GM21360 (cell line): Measurements from ENCODE around the gene C16orf92.
"Not testable (repeated sequence)": the region's sequence is repeated elsewhere in the genome, so short reads cannot be mapped to it uniquely, and the experiment has no call there.

Experiments used
- ATAC-seq: cut with Tn5 transposase; IDR thresholded peaks from one replicate; pipeline ENCODE4 v1.9.1; 2021; ENCODE audit warnings: mild to moderate bottlenecking, moderate library complexity; ENCODE audit not compliant: unreplicated experiment

The C16orf92 gene

DNA sequence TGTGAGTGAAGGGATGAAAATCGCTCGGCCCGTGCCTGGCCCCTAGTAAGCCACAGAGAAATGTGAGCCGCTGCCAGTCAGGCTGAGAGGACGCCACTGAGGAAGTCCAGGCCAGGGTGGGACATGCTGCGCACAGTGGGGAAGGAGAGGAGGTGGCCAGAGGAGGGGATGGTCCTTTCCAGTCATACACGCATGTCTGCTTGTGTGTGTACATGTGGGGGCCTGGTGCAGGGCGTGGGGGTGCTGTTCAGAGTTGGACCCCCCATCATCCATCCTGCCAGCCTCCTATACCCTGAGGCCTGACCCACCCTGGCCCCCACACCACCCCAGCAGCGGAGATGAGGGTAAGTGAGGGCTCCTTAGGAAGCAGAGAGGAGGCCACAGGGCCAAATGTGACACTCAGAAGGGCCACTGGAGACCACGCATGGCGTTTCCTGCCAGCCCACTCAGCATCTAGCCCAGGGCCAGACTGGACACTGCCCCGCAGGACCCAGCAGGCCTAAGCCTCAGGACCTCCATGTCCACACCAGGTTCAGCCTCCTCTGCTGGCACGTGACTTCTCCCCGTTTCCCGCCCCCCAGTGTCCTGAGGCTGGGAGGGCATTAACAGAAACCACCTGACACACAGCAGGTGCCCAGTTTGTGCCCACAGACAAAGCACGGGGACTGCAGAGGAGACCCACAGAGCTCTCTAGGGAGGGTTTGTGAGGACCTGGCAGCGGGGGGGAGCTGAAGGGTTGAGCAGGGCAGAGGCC lies 19.2 kb upstream of the C16orf92 start:
- ATAC-seq, result no peak

DNA sequence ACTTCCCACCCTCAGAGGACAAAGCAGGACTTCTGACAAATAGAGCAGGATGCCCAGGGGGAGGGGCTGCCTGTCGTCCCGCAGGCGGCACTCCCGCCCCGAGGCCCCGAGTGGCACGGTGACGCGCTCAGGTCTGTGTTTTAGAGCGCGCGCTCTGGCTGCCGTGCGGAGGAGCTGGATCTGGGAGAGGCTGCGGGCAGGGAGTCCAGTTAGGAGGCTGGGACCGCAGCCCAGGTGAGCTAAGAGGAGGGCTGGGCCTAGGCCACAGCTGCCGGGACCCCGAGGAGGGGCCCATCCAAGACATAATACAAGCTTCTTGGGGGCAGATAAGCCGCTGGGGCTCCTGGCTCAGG lies 18.6 kb upstream of the C16orf92 start:
- ATAC-seq, result no peak

DNA sequence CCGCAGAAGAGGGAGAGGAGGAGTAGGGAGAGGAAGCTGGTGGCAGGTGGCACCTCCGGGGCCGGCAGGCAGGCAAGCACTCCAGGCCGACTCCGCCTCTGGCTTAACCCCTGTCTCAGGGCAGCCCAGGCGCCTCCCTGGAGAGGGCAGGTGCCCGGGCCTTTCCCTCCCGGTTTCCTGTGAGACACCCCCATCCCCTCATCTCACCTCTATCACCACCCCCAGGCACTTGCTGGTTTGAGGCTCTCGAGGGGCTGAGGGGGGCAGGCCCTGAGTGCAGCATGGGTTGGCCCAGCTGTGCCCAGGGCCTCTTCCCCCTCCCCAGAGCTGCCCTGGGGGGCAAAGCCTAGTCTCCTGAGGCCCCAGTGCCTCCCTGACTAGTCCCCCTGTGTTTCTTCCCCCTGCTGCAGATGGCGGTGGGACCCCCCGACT lies 18.2 kb upstream of the C16orf92 start:
- ATAC-seq, result no peak

DNA sequence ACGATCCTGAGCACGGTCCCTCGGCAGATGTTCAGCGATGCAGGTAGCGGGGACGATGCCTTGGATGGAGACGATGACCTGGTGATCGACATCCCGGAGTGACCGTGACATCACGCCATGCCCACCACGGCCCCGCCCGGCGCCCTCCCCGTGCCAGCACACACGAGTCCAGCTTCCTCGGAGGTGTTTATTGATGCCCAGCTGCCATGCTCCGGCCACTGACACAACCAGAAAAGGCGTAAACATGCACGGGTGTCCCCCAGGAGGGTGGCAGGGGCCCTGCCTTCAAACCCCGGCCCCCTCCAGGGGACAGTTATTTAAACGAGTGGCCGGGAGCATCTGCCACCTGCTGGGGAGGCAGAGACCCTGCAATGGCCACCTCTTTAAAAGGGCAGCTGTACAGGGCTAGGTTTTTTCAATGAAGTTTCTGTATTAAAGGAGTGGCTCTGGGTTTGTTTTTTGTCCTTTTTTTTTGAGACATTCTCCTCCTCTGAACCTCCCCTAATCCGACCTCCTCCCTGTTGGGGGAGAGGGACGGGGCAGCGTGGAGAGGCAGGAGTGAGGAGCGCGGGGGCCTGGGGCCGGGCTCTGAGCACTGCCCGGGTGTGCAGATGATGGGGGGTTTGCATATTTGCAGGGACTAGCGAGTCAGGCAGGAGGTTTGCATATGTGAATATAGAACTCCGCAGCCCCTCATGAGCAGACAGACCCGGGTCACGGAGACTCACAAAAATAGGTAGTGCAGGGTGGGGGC lies 17.5 kb upstream of the C16orf92 start:
- ATAC-seq, result no peak

DNA sequence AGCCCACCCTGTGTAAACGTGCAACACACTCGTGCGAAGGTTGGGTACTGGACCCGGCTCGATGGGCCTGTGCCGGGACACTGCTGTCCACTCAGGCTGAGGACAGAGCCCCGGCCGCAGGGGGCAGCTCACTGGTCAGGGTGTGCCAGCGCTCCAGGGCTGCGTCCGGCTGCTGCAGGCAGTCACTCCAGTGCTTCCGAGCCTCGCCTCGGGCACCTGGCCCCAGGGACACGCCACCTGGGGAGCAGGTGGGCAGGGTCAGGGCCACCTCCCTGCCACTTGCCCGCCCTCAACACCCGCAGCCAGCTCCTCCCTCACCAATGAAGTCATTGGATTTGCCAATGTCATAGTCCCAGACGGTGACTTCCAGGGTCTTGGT lies 16.9 kb upstream of the C16orf92 start:
- no peak for ATAC-seq

DNA sequence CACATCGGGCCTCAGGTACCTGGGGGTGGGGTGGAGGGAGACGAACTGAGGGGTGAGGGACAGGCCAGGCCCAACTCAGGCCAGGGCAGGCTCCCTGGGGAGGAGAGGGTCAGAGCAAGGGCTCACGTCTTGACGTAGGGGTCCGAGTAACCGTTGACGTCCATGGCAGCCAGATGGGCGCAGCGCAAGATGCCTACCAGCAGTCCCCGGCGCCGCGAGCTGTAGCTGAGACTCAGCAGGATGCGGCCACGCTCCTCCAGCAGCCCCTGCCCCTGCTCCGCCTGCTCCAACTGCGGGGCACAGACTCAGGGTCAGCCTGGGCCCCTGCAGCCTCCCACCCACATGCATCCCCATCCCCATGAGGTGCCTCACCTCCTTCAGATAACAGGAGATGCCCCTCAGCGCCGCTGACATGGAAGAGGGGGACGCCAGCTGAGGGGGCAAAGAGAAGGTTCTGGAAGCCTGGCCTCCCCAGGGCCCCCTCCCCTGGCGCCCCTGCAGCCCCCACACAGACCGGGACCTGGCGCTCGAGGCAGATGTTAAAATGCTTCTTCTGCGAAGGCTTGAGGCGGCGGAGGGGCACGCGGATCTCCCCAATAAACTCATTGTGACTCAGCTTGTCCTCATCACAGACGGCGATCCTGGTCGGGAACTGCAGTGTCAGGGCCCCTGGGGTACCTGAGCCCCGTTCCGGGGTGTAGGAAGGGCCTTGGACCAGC lies 16.2 kb upstream of the C16orf92 start:
- no peak for ATAC-seq

DNA sequence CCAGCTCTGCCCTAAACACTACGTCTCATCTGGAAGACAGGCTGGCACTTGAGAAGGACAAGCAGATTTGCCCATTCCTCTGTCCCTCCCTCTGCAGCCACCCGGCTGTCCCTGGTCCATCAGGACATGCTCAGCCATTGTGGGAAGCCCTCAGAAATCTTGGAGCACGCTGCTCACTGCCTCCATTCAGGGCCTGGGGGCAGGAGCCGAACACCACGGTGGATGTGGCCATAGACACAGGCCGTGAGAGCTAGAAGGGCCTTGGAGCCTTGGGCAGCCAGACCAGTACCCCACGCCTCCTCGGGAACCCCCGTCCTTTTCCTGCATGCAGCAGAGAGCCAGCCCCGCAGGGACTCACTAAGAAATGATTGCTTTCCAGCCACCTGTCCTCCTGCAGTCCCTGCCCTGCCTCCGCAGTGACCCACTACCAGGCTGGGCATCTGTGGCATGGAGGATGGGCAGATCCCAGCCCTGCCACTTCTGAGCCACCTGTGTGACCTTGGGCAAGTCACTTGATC lies 15.6 kb upstream of the C16orf92 start:
- no peak for ATAC-seq

DNA sequence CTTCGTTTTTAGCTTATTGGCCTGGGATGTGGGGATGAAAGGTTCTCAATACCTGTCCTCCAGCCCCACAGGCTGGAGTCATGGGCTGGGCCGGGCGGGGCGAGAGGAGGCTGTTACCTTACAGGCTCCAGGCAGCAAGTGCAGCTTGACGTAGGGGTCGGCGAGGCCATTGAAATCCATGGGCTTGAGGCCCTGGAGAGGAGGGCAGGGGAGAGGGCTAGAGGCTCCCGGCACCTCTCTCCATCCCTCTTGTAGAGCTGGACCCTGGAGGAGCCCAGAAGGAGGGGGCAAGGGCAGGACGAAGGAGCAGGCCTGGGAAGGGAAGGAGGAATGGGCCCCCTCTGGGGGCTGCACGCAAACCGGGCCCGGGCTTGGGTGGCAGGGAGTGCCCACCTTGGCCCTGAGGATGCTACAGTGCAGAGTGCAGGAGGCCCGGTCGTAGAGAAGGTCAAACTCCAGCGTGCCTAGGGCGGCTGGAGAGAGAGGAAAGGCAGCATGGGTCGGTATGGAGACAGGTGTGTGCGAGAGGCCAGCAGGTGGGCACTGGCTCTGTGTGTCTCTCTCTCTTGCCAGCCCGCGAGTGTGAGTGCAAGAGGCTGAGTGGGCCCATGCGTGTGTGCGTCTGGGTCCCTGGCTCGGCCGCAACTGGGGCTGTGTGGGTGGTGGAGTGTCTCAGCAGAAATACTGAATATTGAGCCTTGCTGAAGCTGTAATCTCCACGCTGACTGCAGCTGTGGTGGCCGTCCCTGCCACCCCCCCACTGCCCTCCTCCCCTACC lies 13.7 kb upstream of the C16orf92 start:
- ATAC-seq, result no peak

DNA sequence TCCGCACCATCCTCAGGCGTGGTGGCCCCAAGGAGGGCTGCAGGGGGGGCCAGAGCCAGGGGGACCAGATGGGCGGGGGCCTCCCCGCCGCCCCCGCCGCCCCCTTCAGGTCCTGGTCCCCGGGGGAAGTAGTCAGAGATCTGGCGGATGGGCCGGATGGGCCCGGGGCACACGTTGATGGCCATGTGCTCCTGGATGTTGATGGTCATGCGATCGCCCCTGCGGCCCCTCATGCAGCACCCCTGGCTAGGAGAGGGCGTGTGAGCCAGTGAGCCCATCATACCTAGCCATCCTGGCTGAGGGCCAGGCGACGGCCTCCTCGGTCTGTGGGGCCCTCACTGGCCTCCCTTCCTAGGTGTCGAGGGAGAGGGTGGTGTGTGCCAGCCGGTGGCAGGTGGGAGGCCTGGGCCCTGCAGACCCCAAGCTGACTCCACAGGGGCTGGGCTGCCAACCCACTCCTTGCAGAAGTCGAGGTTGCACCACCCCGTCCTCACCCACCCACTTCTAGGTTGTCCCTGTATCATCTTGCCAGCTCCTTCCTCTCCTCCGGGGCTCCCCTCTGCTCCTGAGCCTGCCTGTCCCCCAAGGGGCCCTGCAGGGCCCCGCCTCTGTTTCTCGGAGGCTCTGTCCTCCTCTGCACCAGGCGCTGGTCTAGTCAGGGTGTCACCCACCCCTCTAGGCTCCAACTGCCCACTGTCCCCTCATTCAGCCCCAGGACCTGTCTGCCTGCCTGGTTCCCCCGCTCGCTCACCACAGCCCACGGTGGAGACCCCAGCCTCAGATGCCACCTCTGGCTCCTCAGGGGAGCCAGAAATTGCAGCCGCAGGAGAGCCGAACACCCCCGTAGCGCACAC lies 12.8 kb upstream of the C16orf92 start:
- ATAC-seq, result no peak

DNA sequence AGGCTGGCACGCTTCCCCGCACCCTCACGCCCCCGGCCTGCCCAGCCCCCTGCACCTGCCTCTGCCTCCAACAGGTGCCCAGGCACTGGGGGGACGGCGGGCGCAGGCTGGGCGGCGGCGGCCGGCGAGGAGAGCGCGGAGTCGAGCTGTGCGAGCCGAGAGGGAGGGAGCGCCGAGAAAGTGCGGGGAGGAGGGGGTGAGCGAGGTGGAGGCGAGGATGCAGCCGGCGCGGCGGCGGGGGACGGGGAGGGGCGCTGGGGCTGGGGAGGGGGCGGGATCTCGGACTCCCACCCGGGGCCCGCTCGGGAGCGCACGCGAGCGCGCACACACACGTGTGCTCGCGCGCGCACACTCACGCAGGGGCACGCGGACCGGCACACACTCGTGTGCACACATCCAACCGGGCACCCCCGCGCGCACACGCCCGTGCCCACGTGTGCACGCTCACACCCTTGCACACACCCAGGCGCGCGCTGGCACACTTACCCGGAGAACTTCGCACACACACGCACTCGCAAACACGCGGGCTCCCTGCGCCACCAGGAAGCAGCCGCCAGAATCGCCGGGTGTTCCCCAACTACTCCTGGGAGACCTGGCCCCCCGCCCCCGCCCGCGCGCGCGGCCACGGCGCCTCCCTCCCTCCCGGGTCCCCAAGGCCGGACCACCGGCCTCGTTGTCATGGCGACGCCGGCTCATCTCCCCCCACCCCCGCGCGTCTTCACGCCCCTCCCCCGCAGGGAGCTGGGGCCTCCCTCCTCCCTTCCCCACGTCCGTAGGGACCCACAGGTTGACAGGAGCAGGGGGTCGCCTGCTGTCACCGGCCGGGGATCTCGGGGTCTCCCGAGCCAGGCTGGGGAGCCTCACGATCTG lies 11.9 kb upstream of the C16orf92 start, which contains the start of gene DOC2A:
DOC2A (minus strand) TSS at position 184 of the 870 bp plus-strand sequence. CDS start 805 bp downstream, outside the sequence.
- ATAC-seq, result no peak

DNA sequence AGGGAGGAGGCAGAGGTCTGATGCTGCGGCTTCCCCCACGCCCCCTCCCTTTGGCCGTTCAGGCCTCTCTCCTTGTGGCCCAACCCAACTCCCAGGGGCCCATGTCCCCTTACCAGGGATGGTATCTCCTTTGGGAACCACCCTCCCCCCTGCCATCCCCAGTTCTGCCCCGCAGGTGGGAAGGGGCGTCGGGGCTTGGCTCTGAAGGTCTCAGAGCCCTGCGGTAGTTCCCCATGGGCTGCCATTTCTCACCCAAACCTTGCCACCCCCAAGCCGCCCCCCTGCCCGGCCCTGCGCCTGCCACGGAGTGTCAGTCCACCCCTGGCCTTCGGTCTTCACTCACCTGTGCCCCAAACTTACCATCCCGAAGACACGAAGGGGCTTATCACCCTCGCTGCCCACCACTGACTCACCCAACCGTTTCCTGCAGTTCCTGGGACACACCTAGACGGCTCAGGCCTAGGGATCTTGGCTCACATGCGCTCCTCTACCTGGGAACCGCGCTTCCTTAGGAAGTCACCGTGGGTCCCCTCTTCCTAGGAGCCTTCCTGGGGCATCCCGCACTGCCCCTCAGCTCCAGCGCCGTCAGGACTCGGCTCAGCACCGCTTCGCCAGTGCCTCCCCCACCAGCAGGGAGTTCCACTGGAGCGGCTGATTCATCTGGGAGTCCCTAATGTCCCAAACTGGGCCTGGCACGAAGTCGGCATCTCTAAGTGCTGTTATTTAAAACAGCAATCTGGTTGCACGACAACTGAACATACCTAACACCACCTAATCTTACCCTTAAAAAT lies 11.1 kb upstream of the C16orf92 start:
- no peak for ATAC-seq

DNA sequence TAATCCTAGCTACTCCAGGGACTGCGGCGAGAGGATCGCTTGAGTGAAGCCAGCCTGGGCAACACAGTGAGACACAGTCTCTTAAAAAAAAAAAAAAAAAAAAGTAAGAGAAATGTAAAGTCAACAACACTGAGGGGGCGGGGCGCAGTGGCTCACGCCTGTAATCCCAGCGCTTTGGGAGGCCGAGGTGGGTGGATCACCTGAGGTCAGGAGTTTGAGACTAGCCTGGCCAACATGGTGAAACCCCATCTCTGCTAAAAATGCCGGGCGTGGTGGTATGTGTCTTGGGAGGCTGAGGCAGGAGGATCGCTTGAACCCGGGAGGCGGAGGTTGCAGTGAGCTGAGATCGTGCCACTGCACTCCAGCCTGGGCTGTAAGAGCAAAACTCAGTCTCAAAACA lies 10.4 kb upstream of the C16orf92 start:
- ATAC-seq, result not testable (repeated sequence)

DNA sequence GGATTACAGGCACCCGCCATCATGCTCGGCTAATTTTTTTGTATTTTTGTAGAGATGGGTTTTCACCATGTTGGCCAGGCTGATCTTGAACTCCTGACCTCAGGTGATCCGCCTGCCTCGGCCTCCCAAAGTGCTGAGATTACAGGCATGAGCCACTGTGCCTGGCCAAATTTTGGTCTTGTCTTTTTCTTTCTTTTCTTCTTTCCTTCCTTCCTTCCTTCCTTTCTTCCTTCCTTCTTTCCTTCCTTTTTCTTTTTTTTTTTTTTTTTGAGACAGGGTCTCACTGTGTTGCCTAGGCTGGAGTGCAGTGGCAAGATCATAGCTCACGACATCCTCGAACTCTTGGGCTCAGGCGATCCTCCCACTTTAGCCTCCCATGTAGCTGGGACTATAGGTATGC lies 7.5 kb upstream of the C16orf92 start:
- ATAC-seq, result not testable (repeated sequence)

DNA sequence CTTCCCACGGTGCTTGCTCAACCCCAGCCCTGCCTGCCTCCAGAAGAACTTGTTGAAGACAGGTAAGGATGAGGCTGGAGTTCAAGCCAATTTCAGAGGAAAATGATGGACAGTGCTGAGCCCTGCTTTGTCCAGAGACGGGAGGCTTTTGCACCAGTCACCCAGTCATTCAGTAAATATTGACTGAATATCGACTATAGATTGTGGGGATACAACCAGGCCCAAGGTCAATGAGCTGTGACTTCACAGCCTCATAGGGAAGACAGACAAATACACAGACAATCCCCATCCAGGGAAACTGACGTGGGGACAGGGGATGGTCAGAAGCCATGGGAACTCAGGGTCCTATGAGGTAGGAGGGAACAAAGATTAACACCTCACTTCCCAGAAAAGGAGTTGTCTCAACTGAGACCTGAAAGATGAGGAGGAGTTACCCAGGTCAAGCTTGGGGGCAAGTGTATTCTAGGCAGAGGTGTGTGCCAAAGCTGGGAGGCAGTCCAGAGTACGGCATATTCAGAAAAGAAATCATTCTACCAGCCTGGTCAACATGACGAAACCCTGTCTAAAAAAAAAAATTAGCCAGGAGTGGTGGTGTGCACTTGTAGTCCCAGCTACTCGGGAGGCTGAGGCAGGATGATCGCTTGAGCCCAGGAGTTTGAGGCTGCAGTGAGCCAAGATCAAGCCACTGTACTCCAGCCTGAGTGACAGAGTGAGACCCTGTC lies 6.3 kb upstream of the C16orf92 start:
- ATAC-seq, result no peak

DNA sequence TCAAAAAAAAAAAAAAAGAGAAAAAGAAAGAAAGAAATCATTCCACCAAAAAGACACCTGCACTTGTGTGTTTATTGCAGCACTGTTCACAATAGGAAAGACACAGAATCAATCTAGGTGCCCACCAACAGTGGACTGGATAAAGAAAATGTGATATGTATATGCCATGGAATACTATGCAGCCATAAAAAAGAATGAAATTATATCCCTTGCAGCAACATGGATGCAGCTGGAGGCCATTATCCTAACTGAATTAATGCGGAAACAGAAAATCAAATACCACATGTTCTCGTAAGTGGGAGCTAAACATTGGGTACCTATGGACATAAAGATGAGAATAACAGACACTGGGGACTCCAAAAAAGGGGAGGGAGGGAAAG lies 5.7 kb upstream of the C16orf92 start:
- no peak for ATAC-seq

DNA sequence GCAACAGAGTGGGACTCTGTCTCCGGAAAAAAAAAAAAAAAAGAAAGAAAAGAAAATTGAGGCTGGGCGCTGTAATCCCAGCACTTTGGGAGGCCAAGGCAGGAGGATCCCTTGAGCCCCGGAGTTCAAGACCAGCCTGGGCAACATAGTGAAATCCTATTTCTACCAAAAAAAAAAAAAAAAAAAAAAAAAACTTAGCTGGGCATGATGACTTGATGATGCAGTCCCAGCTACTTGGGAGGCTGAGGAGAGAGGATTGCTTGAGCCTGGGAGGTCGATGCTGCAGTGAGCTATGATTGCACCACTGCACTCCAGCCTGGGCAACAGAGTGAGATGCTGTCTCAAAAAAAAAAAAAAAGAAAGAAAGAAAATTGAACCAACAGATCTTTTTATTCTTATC lies 5.1 kb upstream of the C16orf92 start:
- not testable (repeated sequence) for ATAC-seq

DNA sequence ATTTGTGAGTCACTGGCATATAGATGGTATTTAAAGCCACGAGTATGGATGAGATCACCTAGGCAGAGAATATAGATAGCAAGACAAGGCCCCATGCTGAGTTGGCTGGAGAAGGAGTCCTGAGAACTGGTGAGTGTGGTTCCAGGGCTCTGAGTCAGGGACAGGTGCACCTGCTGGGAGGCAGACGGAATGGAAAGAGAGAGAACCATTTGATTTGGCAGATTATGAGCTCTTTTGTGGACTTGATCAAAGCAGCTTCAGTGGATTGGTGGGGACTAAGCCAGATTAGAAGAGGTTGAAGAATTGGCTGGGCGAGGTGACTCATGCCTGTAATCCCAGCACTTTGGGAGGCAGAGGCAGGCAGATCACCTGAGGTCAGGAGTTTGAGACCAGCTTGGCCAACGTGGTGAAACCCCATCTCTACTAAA lies 4.3 kb upstream of the C16orf92 start:
- ATAC-seq, result no peak
